ENCODE results near the gene HMOX2. TPM values are rescaled to one million over a fixed set of nuclear protein-coding genes. Genes with fewer than 3 reads are reported as not detected.

Gene HMOX2
- total RNA-seq, 1 experiment from 2014 or later: 99.9 TPM

- in situ Hi-C loops (cut with HindIII; ENCODE audit: low sequenced_read_pairs): no loop called here
Measured at GRCh38 chr16:4495766-4496165, 19.6 kb downstream of the HMOX2 start.

GRCh38 chr16:4496305-4496704, 20.1 kb downstream of the HMOX2 start:
- in situ Hi-C loops (cut with HindIII; ENCODE audit: low sequenced_read_pairs): no loop called here
- no peak for DNase-seq (ENCODE audit: low spot score)

More at GRCh38 chr16:4495766-4496165, 19.6 kb downstream of the HMOX2 start:
- no peak for DNase-seq (ENCODE audit: low spot score)

DNA sequence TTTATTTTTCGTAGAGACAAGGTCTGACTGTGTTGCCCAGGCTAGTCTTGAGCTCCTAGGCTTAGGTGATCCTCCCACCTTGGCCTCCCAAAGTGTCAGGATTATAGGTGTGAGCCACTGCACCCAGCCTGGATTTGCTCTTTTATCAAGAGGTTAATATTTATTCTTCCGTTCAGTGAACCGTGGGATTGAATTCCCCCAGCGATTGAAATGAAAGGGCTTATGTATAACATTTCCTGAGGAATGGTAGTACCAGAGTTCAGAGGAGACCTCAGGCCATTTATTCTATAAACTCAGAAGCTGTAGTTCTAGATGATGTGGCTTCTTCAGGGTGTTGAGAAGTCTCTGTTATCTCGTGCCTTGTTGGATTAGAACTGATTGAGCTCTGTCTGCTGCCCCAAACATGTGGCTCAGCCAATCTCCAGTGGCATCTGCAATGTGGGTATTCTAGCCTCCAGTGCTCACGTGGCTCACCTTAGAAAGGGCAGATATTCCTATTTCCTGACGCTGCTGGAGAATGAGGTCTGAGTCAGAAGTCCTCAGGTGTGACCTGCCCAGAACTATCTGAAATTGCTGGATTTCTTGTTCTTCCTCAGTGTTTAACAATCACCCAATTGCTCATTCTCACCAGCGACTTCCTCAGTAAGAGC, 22.5 kb downstream of the HMOX2 start:
- in situ Hi-C loops (cut with HindIII; ENCODE audit: low sequenced_read_pairs): no loop called here
- no peak for DNase-seq (ENCODE audit: low spot score)

DNA sequence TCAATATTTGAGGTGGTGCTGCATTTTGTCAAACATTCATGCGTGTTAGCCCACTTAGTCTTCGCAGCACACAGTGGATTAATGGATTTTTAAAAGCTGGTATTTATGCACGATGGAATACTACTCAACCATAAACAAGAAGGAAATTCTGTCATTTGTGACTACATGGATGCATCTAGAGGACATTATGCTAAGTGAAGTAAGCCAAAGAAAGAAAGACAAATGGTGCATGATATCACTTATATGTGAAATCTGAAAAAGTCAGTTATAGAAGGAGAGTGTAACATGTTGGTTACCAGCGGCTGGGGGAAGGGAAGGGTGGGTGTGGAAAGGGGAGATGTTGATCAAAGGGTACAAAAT, 23.0 kb downstream of the HMOX2 start:
- in situ Hi-C loops (cut with HindIII; ENCODE audit: low sequenced_read_pairs): no loop called here
- no peak for DNase-seq (ENCODE audit: low spot score)

DNA sequence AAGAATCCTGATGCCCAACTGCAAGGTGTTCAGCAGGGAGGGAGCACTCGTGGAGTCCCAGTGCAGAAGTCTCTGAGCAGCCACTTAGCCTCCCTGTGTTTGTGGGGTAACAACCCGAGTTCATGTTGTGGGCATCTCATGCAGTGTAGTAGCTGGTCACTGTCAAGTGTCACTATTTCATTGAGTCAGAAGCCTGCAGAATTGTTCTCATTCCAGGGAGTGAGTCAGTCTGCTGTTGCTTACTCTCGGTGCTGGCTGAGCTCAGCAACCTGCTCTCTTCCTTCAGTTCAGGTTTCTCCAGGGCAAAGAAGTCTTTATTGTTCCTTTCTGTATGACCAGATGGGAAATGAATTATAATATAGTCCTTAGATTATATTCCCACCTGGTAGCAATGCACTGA, 24.1 kb downstream of the HMOX2 start:
- in situ Hi-C loops (cut with HindIII; ENCODE audit: low sequenced_read_pairs): loop anchor here (25.0 kb wide), 1 partner anchor 187 kb away; the partner anchor contains the start of gene NUDT16L1
- peak; percentile 33 for DNase-seq (ENCODE audit: low spot score)

DNA sequence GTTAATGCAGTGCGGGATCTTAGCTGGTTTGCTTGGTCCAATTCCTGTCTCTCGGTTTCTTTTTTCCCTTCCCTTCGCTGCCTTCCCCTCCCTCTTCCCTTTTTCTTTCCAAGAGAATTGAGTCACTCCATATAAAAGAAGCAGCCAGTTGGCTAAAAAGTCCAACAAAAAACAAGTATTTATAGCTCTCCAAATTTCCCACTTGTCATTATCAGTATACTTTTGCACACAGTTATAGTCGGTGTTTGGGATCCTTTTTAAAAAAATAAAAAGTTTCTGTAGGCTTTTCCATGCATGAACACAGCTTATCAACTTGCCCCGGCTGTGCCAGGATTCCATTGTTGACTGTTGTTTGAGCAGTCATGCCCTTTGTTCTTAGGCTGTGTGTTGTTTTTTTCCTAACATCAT, 24.9 kb downstream of the HMOX2 start:
- in situ Hi-C loops (cut with HindIII; ENCODE audit: low sequenced_read_pairs): loop anchor here (25.0 kb wide), 1 partner anchor 186 kb away; the partner anchor contains the start of gene NUDT16L1
- DNase-seq (ENCODE audit: low spot score): no peak

DNA sequence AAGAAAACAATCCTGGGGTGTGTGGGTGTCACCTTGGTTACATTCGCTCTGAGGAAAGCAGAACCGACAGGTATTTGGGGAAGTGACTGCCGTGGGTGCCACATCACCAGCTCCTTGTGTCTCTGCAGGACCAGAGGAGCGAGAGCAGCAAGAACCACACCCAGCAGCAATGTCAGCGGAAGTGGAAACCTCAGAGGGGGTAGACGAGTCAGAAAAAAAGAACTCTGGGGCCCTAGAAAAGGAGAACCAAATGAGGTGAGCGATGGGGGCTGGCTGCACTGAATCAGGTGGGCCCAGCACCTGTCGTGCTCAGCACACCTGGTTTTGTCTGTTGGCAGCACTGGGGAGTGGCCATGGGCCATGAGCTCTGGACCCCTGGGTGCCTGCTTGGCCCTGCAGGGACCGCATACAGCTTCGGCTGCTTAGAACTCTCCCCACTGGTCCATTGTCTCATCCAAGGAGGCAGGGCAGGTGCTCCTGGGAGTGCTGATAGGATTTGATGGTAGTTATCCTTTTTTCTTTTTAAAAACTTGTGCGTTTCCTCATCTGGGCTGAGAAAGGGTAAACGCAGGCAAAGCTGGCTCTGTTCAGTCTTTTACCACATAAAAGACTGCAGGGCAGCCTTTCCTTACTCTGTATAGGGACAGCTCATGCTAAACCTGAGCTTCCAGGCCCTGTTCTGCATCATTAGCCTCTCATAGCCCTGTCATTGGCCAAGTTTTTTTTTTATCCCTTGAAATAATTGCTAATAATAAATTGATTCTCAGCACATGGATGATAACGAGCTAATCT, 29.4 kb downstream of the HMOX2 start:
- in situ Hi-C loops (cut with HindIII; ENCODE audit: low sequenced_read_pairs): loop anchor here (25.0 kb wide), 1 partner anchor 182 kb away; the partner anchor contains the start of gene NUDT16L1
- no peak for DNase-seq (ENCODE audit: low spot score)

- peak; percentile 91 for DNase-seq (ENCODE audit: low spot score)
- in situ Hi-C loops (cut with HindIII; ENCODE audit: low sequenced_read_pairs): loop anchor here (25.0 kb wide), 1 partner anchor 181 kb away; the partner anchor contains the start of gene NUDT16L1
Measured at GRCh38 chr16:4506450-4506849, 30.3 kb downstream of the HMOX2 start.

GRCh38 chr16:4507588-4508345, 31.6 kb downstream of the HMOX2 start:
- in situ Hi-C loops (cut with HindIII; ENCODE audit: low sequenced_read_pairs): loop anchor here (25.0 kb wide), 1 partner anchor 180 kb away; the partner anchor contains the start of gene NUDT16L1
- DNase-seq (ENCODE audit: low spot score): no peak

- in situ Hi-C loops (cut with HindIII; ENCODE audit: low sequenced_read_pairs): loop anchor here (25.0 kb wide), 1 partner anchor 178 kb away; the partner anchor contains the start of gene NUDT16L1
- DNase-seq (ENCODE audit: low spot score): no peak
Measured at GRCh38 chr16:4508806-4509205, 32.6 kb downstream of the HMOX2 start.

DNA sequence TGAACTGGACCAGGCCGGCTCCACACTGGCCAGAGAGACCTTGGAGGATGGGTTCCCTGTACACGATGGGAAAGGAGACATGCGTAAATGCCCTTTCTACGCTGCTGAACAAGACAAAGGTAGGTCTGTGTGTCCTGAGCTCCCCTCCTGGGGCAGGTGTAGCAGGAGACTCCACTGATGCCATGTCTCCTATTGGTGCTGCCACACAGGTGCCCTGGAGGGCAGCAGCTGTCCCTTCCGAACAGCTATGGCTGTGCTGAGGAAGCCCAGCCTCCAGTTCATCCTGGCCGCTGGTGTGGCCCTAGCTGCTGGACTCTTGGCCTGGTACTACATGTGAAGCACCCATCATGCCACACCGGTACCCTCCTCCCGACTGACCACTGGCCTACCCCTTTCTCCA, 33.2 kb downstream of the HMOX2 start:
- in situ Hi-C loops (cut with HindIII; ENCODE audit: low sequenced_read_pairs): loop anchor here (25.0 kb wide), 1 partner anchor 178 kb away; the partner anchor contains the start of gene NUDT16L1

GRCh38 chr16:4510131-4510530, 33.9 kb downstream of the HMOX2 start:
- no peak for DNase-seq (ENCODE audit: low spot score)
- in situ Hi-C loops (cut with HindIII; ENCODE audit: low sequenced_read_pairs): loop anchor here (25.0 kb wide), 1 partner anchor 177 kb away; the partner anchor contains the start of gene NUDT16L1

More for the DNA sequence above, 33.2 kb downstream of the HMOX2 start:
- DNase-seq (ENCODE audit: low spot score): no peak

- no peak for DNase-seq (ENCODE audit: low spot score)
- in situ Hi-C loops (cut with HindIII; ENCODE audit: low sequenced_read_pairs): loop anchor here (25.0 kb wide), 1 partner anchor 176 kb away; the partner anchor contains the start of gene NUDT16L1
Measured at GRCh38 chr16:4510747-4511426, 34.7 kb downstream of the HMOX2 start.

DNA sequence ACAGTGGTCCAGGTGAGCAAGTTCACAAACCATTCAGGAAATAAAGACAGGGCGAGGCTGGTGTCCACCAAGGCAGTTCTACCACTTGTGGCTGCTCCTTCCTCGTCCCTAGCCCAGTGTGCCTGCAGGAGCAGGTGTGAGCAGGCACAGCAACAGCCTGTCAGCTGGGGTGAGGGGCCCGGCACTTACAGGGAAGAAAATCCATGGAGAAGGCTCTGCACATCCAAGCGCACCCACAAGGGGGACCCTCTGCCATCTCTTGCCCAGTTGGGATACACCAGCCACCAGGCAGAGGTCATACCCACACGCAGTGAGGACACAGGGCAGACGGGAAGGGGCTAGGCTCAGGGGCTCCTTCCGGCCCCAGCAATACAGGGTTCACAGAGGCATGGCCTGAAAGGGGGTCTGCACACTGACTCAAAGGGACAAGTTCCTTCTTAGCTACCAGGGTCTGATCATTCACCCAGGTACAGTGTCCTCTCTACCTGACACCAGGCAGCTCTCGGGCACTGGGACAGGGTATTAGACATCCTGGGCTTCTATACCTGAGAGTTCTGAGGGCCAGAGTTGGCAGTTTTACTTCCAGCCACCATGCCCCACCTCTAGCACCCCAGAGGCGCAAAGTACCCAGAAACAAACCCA, 35.4 kb downstream of the HMOX2 start:
- DNase-seq (ENCODE audit: low spot score): peak; percentile 76
- in situ Hi-C loops (cut with HindIII; ENCODE audit: low sequenced_read_pairs): loop anchor here (25.0 kb wide), 1 partner anchor 176 kb away; the partner anchor contains the start of gene NUDT16L1

GRCh38 chr16:4512473-4512872, 36.3 kb downstream of the HMOX2 start:
- no peak for DNase-seq (ENCODE audit: low spot score)
- in situ Hi-C loops (cut with HindIII; ENCODE audit: low sequenced_read_pairs): loop anchor here (25.0 kb wide), 1 partner anchor 175 kb away; the partner anchor contains the start of gene NUDT16L1

- DNase-seq (ENCODE audit: low spot score): peak; percentile 41
- in situ Hi-C loops (cut with HindIII; ENCODE audit: low sequenced_read_pairs): loop anchor here (25.0 kb wide), 1 partner anchor 174 kb away; the partner anchor contains the start of gene NUDT16L1
Measured at GRCh38 chr16:4513086-4513860, 37.1 kb downstream of the HMOX2 start.

- DNase-seq (ENCODE audit: low spot score): no peak
- in situ Hi-C loops (cut with HindIII; ENCODE audit: low sequenced_read_pairs): loop anchor here (25.0 kb wide), 1 partner anchor 173 kb away; the partner anchor contains the start of gene NUDT16L1
Measured at GRCh38 chr16:4513881-4514280, 37.7 kb downstream of the HMOX2 start.
